Endodermal cell (in vitro differentiated cells): ENCODE data around the gene PYCR2. TPM values are rescaled to one million over a fixed set of nuclear protein-coding genes. Genes with fewer than 3 reads are reported as not detected.

Experiments used
- DNase-seq: peaks from one replicate; pipeline ENCODE4 v3.0.0-alpha.2; 2017
- H3K27ac ChIP-seq: 2 replicates; pipeline ENCODE4 v1.5.1; 2013; ENCODE audit warnings: mild to moderate bottlenecking, low read depth, low read length, moderate library complexity
- H3K27me3 ChIP-seq: 2 replicates; pipeline ENCODE4 v1.6.1; 2013; ENCODE audit warnings: mild to moderate bottlenecking, low read length, moderate library complexity; ENCODE audit not compliant: insufficient read depth, control insufficient read depth, poor library complexity, severe bottlenecking
- H3K36me3 ChIP-seq: 2 replicates; pipeline ENCODE4 v1.7.0; 2013; ENCODE audit warnings: mild to moderate bottlenecking, low read length, moderate library complexity; ENCODE audit not compliant: control insufficient read depth, insufficient read depth
- H3K4me1 ChIP-seq: one replicate; pipeline ENCODE4 v1.7.0; 2013; ENCODE audit warnings: low read length; ENCODE audit not compliant: control insufficient read depth, insufficient read depth
- H3K4me3 ChIP-seq: 2 replicates; pipeline ENCODE4 v1.5.1; 2013; ENCODE audit warnings: mild to moderate bottlenecking, low read length, moderate library complexity
- H3K9ac ChIP-seq: 2 replicates; pipeline ENCODE4 v1.6.1; 2013; ENCODE audit warnings: mild to moderate bottlenecking, low read length, moderate library complexity; ENCODE audit not compliant: poor library complexity, severe bottlenecking; ENCODE audit errors: extremely low read depth
- H3K9me3 ChIP-seq: 2 replicates; pipeline ENCODE4 v1.6.1; 2013; ENCODE audit warnings: mild to moderate bottlenecking, low read length, moderate library complexity; ENCODE audit not compliant: control insufficient read depth
- H3K27ac Mint-ChIP-seq: 2 replicates; pipeline ENCODE4 v1.8.0; 2020; ENCODE audit warnings: mixed read lengths
- H3K27me3 Mint-ChIP-seq: 2 replicates; pipeline ENCODE4 v1.8.0; 2021; ENCODE audit warnings: mild to moderate bottlenecking, mixed read lengths; ENCODE audit not compliant: insufficient read depth
- H3K36me3 Mint-ChIP-seq: 2 replicates; pipeline ENCODE4 v1.8.0; 2020; ENCODE audit warnings: low read depth, mixed read lengths
- H3K4me1 Mint-ChIP-seq: 2 replicates; pipeline ENCODE4 v1.8.0; 2020; ENCODE audit warnings: mixed read lengths
- H3K4me3 Mint-ChIP-seq: 2 replicates; pipeline ENCODE4 v1.8.0; 2020; ENCODE audit warnings: mild to moderate bottlenecking, moderate library complexity, mixed read lengths
- H3K9me3 Mint-ChIP-seq: 2 replicates; pipeline ENCODE4 v1.8.0; 2020; ENCODE audit warnings: mild to moderate bottlenecking, mixed read lengths
- CTCF ChIP-seq: fragments of 200-600 bp; sonication (generic); conservative IDR thresholded peaks from 2 replicates; pipeline ENCODE4 v1.5.0; 2021; ENCODE audit warnings: antibody characterized with exemption, mild to moderate bottlenecking
- whole genome bisulfite sequencing, 2 experiments: methylation state at CpG; one replicate each; pipeline versions ENCODE4 v1.1.5 to v1.1.7; 2013; ENCODE audit warnings: missing lambda C conversion rate in 2 of 2, mixed read lengths in 1 of 2; ENCODE audit not compliant: insufficient coverage in 1 of 2, insufficient read length in 1 of 2; 5-methylcytosine and 5-hydroxymethylcytosine counted together
- total RNA-seq, 2 donors: library from RNA; stranded (reverse); fragmentation: NEBNext Ultra II Directional in 1 of 2; extraction: Animal tissue kit (Norgen Biotek cat#: 25700) in 1 of 2; gene quantifications; 2 replicates in 1 of 2; 3 replicates in 1 of 2; pipeline ENCODE4 v1.2.1, GENCODE V29; 2021

The PYCR2 gene
- total RNA-seq, 2 donors from 2014 or later: 94.5 to 101 TPM

GRCh38 chr1:225963735-225964530 lies 39.9 kb upstream of the PYCR2 start:
- H3K36me3 Mint-ChIP-seq: no peaks in the 10 kb centered on the region
- peaks cover 23% of the 10 kb centered on the region for H3K27me3 Mint-ChIP-seq
- no peak overlapping the region for H3K27ac Mint-ChIP-seq
- H3K4me3 ChIP-seq: no peak overlapping the region
- WGBS, 2 experiments: 75 to 97% methylated on average over 9 to 14 of the region's 15 CpGs
- H3K9ac ChIP-seq: no peak overlapping the region
- no peak overlapping the region for H3K4me3 Mint-ChIP-seq
- no peaks in the 10 kb centered on the region for H3K27me3 ChIP-seq
- H3K4me1 ChIP-seq: no peaks in the 10 kb centered on the region
- H3K9me3 ChIP-seq: no peaks in the 10 kb centered on the region
- no peak for TF ChIP-seq CTCF
- no peaks in the 10 kb centered on the region for H3K36me3 ChIP-seq
- no peak for DNase-seq
- H3K4me1 Mint-ChIP-seq: peaks cover 9% of the 10 kb centered on the region
- H3K27ac ChIP-seq: no peak overlapping the region
- H3K9me3 Mint-ChIP-seq: peaks cover 3% of the 10 kb centered on the region

- Mint-ChIP-seq H3K9me3 (no peaks in the 10 kb centered on the region), H3K36me3 (no peaks in the 10 kb centered on the region), H3K27ac (no peak overlapping the region), H3K4me3 (no peak overlapping the region), H3K4me1 (peaks cover 10% of the 10 kb centered on the region), H3K27me3 (peaks cover 25% of the 10 kb centered on the region)
- no peak overlapping the region for H3K27ac ChIP-seq
- no peak overlapping the region for H3K4me3 ChIP-seq
- H3K27me3 ChIP-seq: no peaks in the 10 kb centered on the region
- no peak overlapping the region for H3K9ac ChIP-seq
- H3K9me3 ChIP-seq: no peaks in the 10 kb centered on the region
- H3K36me3 ChIP-seq: no peaks in the 10 kb centered on the region
- DNase-seq: peak; percentile 96
- H3K4me1 ChIP-seq: peaks cover 3% of the 10 kb centered on the region
- TF ChIP-seq CTCF: peak; percentile 99
- WGBS, 2 experiments: 40 to 50% methylated on average over 4 to 21 of the region's 21 CpGs
Observed at GRCh38 chr1:225962440-225962975, 38.5 kb upstream of the PYCR2 start.

GRCh38 chr1:225961659-225962439 lies 37.8 kb upstream of the PYCR2 start:
- H3K4me1 ChIP-seq: peaks cover 3% of the 10 kb centered on the region
- TF ChIP-seq CTCF: no peak
- Mint-ChIP-seq H3K9me3 (no peaks in the 10 kb centered on the region), H3K4me3 (no peak overlapping the region), H3K4me1 (peaks cover 13% of the 10 kb centered on the region), H3K27ac (no peak overlapping the region), H3K27me3 (peaks cover 25% of the 10 kb centered on the region), H3K36me3 (no peaks in the 10 kb centered on the region)
- H3K27ac ChIP-seq: no peak overlapping the region
- no peak overlapping the region for H3K9ac ChIP-seq
- no peak overlapping the region for H3K4me3 ChIP-seq
- H3K36me3 ChIP-seq: no peaks in the 10 kb centered on the region
- 87 to 92% methylated on average over 11 to 20 of the region's 20 CpGs for WGBS, 2 experiments
- H3K27me3 ChIP-seq: no peaks in the 10 kb centered on the region
- no peak for DNase-seq
- no peaks in the 10 kb centered on the region for H3K9me3 ChIP-seq
